Measurements from ENCODE around the gene SPATA2L. TPM values are rescaled to one million over a fixed set of nuclear protein-coding genes. Genes with fewer than 3 reads are reported as not detected.

Gene SPATA2L
- total and polyA plus RNA-seq, 2 of the 13 experiments (the other 11 are each of a cell fraction or from before 2014, with no cell fraction given), result 9.1 to 20.7 TPM

GRCh38 chr16:89687092-89687940 is 14.2 kb downstream of the SPATA2L start:
- H3K27me3 ChIP-seq (ENCODE audit: control insufficient read depth in 1 of 2, insufficient read depth in 2 of 2, low read length in 2 of 2), result no peaks in the 10 kb centered on the region
- intact Hi-C loops (cut with micrococcal nuclease; ENCODE audit: unreplicated experiment), result loop anchor here (2.0 kb wide), 2 partner anchors 13 to 17 kb away; partner anchors contain the start of gene SPATA2L
- TF ChIP-seq RBM22 (optimal IDR thresholded peaks at IDR 0.05; ENCODE audit: low read length), result no peak
- peak; percentile 98 for TF ChIP-seq BRD4 (CRISPR knock-in tag; IDR thresholded peaks at IDR 0.05)
- no peak; the same call in 1 of the 2 replicates for TF ChIP-seq RELA (CRISPR knock-in tag; IDR thresholded peaks at IDR 0.05)
- peak; percentile 97 for TF ChIP-seq NAIF1 (CRISPR knock-in tag; IDR thresholded peaks at IDR 0.05; ENCODE audit: borderline replicate concordance)
- TF ChIP-seq YEATS4 (CRISPR knock-in tag; IDR thresholded peaks at IDR 0.05; ENCODE audit: borderline replicate concordance), result peak; percentile 99
- TF ChIP-seq MXD4 (CRISPR knock-in tag; IDR thresholded peaks at IDR 0.05), result peak; percentile 97
- 0 out of 2 replicates have a peak, but pooled peaks have one; percentile 54 for TF ChIP-seq SETDB1 (CRISPR knock-in tag; IDR thresholded peaks at IDR 0.05; ENCODE audit: borderline replicate concordance)
- TF ChIP-seq PTBP1 (IDR thresholded peaks at IDR 0.05; ENCODE audit: low read depth, low read length, poor library complexity, severe bottlenecking), result no peak
- TF ChIP-seq BRF2 (CRISPR knock-in tag; IDR thresholded peaks at IDR 0.05), result peak; percentile 97
- TF ChIP-seq ZNF674 (CRISPR knock-in tag; IDR thresholded peaks at IDR 0.05; ENCODE audit: low read depth), result no peak
- peak; percentile 51; the same call in 1 of the 2 replicates for TF ChIP-seq THAP7 (CRISPR knock-in tag; IDR thresholded peaks at IDR 0.05)
- TF ChIP-seq ZNF597 (CRISPR knock-in tag; IDR thresholded peaks at IDR 0.05), result no peak
- peak; percentile 95; the same call in 1 of the 2 replicates for TF ChIP-seq IRF2 (CRISPR knock-in tag; IDR thresholded peaks at IDR 0.05)
- TF ChIP-seq CHCHD3 (CRISPR knock-in tag; IDR thresholded peaks at IDR 0.05), result 0 out of 2 replicates have a peak, but pooled peaks have one; percentile 17
- peak; percentile 94 for TF ChIP-seq ZNF775 (CRISPR knock-in tag; IDR thresholded peaks at IDR 0.05; ENCODE audit: borderline replicate concordance)
- TF ChIP-seq MBD4 (IDR thresholded peaks at IDR 0.05; ENCODE audit: borderline replicate concordance, low read length), result no peak
- TF ChIP-seq, protein P1, sequence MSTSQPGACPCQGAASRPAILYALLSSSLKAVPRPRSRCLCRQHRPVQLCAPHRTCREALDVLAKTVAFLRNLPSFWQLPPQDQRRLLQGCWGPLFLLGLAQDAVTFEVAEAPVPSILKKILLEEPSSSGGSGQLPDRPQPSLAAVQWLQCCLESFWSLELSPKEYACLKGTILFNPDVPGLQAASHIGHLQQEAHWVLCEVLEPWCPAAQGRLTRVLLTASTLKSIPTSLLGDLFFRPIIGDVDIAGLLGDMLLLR (CRISPR knock-in tag; IDR thresholded peaks at IDR 0.05), result peak; percentile 99
- TF ChIP-seq CREB1 (IDR thresholded peaks at IDR 0.05), result peak; percentile 61; the same call in 1 of the 2 replicates
- no peak for TF ChIP-seq CREB1 (CRISPR knock-in tag; IDR thresholded peaks at IDR 0.05)
- TF ChIP-seq ZEB1 (IDR thresholded peaks at IDR 0.05; ENCODE audit: insufficient replicate concordance, low read depth), result peak; percentile 98
- TF ChIP-seq ZNF557 (CRISPR knock-in tag; IDR thresholded peaks at IDR 0.05), result peak; percentile 97

More at GRCh38 chr16:89687092-89687940, 14.2 kb downstream of the SPATA2L start:
- Histone ChIP-seq H3K27ac (ENCODE audit: extremely low read length, insufficient read depth, low read length) (peak overlapping the region; percentile 89), H3K9me3 (ENCODE audit: low read length) (peaks cover 15% of the 10 kb centered on the region), H2AFZ (ENCODE audit: low read length) (no peak overlapping the region), H4K20me1 (ENCODE audit: insufficient read depth, low read length) (no peaks in the 10 kb centered on the region), H3K4me1 (ENCODE audit: insufficient read depth, low read length) (peaks cover 69% of the 10 kb centered on the region), H3K9ac (ENCODE audit: insufficient read depth, low read depth, low read length) (peak overlapping the region; percentile 71), H3K36me3 (replicated peaks in 1 of 2; ENCODE audit: control insufficient read depth in 1 of 2, insufficient read depth in 2 of 2, low read length in 2 of 2) (no peaks in the 10 kb centered on the region), H3K79me2 (ENCODE audit: insufficient read depth, low read length) (no peaks in the 10 kb centered on the region), H3K4me2 (ENCODE audit: low read depth, low read length) (peak overlapping the region; percentile 83), H3K4me3 (replicated peaks in 1 of 3; ENCODE audit: insufficient read depth in 1 of 3, low read depth in 2 of 3, low read length in 3 of 3) (peak overlapping the region; percentile 22 to 50 (median 35); a peak in 5 of 6 replicates)
- ATAC-seq (peak; percentile 93), FAIRE-seq (peak; percentile 100), DNase-seq (ENCODE audit: low spot score) (peak; percentile 99)
- CTCF ChIA-PET (ENCODE audit: low intra/inter-chr PET ratio, low total read pairs), result interaction anchor here (1.3 kb wide), 1 partner anchor 13 kb away, joined by 3 read pairs; no protein-coding TSS in a partner anchor
- POLR2A ChIA-PET, result interaction anchor here (0.7 to 3.2 kb wide), 8 partner anchors 8 to 136 kb away, joined by 3 to 32 read pairs (median 8); partner anchors contain the start of genes CHMP1A and SPATA33
- in situ Hi-C loops (cut with HindIII; ENCODE audit: extremely low pct_ligation_motif_present, low pct_unique_long_range_greater_than_20kb), result no loop called here
- WGBS (ENCODE audit: low lambda C conversion rate), result 4% methylated on average over 28 of the region's 42 CpGs
- BruUV-seq (replicated peaks), result TSS peak; percentile 93
